Breast epithelium (tissue), 3 donors: ENCODE results near the gene GJB6.

ENCODE experiments used
- CTCF ChIP-seq, 3 donors: fragments of 450-650 bp; IDR thresholded peaks; one replicate each; pipeline ENCODE4 v1.5.1; 2016 to 2017; ENCODE audit warnings: antibody characterized with exemption in 3 of 3, mild to moderate bottlenecking in 3 of 3, moderate library complexity in 3 of 3
- POLR2A ChIP-seq: fragments of 450-650 bp; IDR thresholded peaks from one replicate; pipeline ENCODE4 v1.6.1; 2016; ENCODE audit warnings: antibody characterized with exemption, mild to moderate bottlenecking, moderate library complexity

GRCh38 chr13:20241593-20241992 is 9.5 kb upstream of the GJB6 start:
- TF ChIP-seq CTCF (IDR thresholded peaks at IDR 0.05) (no peak), POLR2A (no peak)
